Measurements from ENCODE around the gene FASTK.
A peak's percentile ranks its signal among the peaks of the same experiment; 100 is the strongest.
"Not testable (repeated sequence)": the region's sequence is repeated elsewhere in the genome, so short reads cannot be mapped to it uniquely, and the experiment has no call there.

FASTK gene

GRCh38 chr7:151028948-151029501 lies 51.6 kb downstream of the FASTK start:
- H3K4me1 ChIP-seq (ENCODE audit: insufficient read depth, low read length, poor library complexity, severe bottlenecking) = peaks cover 9% of the 10 kb centered on the region
- H3K4me3 ChIP-seq (ENCODE audit: low read length, poor library complexity, severe bottlenecking) = peak overlapping the region; percentile 82
- no peaks in the 10 kb centered on the region for H3K27me3 ChIP-seq (ENCODE audit: insufficient read depth, low read length, poor library complexity, severe bottlenecking)
- H4K20me1 ChIP-seq (ENCODE audit: insufficient read depth, low read length, poor library complexity, severe bottlenecking) = no peaks in the 10 kb centered on the region
- no peaks in the 10 kb centered on the region for H3K36me3 ChIP-seq (ENCODE audit: insufficient read depth, low read length)
- peak overlapping the region; percentile 98 for H3K4me2 ChIP-seq (ENCODE audit: low read depth, low read length, poor library complexity, severe bottlenecking)
- no peaks in the 10 kb centered on the region for H3K9me2 ChIP-seq (replicated peaks; ENCODE audit: low read depth, low read length)
- no peaks in the 10 kb centered on the region for H3K9me3 ChIP-seq (ENCODE audit: insufficient read depth, low read depth, low read length)
- H3K79me2 ChIP-seq (ENCODE audit: insufficient read depth, low read length) = peaks cover 6% of the 10 kb centered on the region; the same call in 1 of the 2 replicates
- no peaks in the 10 kb centered on the region for H3F3A ChIP-seq (ENCODE audit: low read depth)
- H3K9ac ChIP-seq (ENCODE audit: low read depth, low read length, poor library complexity, severe bottlenecking) = peak overlapping the region; percentile 85
- H2AFZ ChIP-seq (ENCODE audit: low read length) = peak overlapping the region; percentile 94
- TF ChIP-seq EZH2phosphoT487 (IDR thresholded peaks at IDR 0.05; ENCODE audit: borderline replicate concordance) (no peak), CTCF (conservative IDR thresholded peaks at IDR 0.05; ENCODE audit: low read length) (no peak)

DNA sequence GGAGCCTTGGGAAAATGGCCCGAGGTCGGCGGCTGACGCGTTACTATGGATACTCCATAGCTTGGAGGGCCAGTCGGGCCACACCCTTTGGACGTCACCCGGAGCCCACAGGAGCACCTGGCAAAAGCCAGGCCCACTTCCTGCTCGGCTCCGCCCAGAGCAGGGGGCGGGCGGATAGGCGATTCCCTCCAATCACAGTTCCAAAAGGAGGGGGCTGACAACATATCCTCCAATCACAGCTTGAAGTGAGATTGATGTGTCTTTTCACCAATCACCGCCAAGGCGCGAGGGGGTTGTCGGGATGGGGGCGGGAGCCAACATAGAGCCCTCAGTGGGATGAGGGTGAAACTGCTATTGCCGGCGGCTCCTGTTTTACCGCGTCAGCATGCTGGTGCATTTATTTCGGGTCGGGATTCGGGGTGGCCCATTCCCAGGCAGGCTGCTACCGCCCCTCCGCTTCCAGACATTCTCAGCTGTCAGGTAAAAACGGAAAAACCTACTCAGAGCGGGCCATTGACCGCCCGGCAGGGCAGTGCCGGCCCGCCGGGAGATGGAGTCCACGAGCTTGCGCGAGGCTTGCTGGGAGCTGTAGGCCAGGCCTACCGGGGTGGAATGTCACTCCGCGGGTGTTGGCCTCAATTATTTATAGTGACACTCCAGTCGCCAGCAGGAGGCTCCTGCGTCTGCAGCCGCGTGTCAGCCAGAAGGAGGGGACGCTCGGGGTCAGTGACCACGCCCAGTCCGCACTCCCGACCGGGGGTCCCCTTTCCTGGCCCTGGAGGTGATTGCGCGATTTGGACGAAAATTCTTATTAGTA lies 52.3 kb downstream of the FASTK start, which contains the start of gene ABCB8:
TSS of gene ABCB8 (plus strand) at position 320 of the 817 bp plus-strand sequence. CDS start at position 386, 66 bp downstream.
- Histone ChIP-seq H3K4me3 (ENCODE audit: low read length, poor library complexity, severe bottlenecking) (peak within 1 kb of the TSS; percentile 82), H3K79me2 (ENCODE audit: insufficient read depth, low read length) (peaks cover 6% of the 10 kb centered on the region; the same call in 1 of the 2 replicates), H3K4me1 (ENCODE audit: insufficient read depth, low read length, poor library complexity, severe bottlenecking) (peaks cover 9% of the 10 kb centered on the region), H3K36me3 (ENCODE audit: insufficient read depth, low read length) (no peaks in the 10 kb centered on the region), H3K9me3 (ENCODE audit: insufficient read depth, low read depth, low read length) (no peaks in the 10 kb centered on the region), H3K27me3 (ENCODE audit: insufficient read depth, low read length, poor library complexity, severe bottlenecking) (no peaks in the 10 kb centered on the region), H2AFZ (ENCODE audit: low read length) (peak within 1 kb of the TSS; percentile 94), H4K20me1 (ENCODE audit: insufficient read depth, low read length, poor library complexity, severe bottlenecking) (no peaks in the 10 kb centered on the region), H3K4me2 (ENCODE audit: low read depth, low read length, poor library complexity, severe bottlenecking) (peak within 1 kb of the TSS; percentile 98), H3K9me2 (replicated peaks; ENCODE audit: low read depth, low read length) (no peaks in the 10 kb centered on the region), H3F3A (ENCODE audit: low read depth) (no peaks in the 10 kb centered on the region), H3K9ac (ENCODE audit: low read depth, low read length, poor library complexity, severe bottlenecking) (peak within 1 kb of the TSS; percentile 85)
- TF ChIP-seq CTCF (conservative IDR thresholded peaks at IDR 0.05; ENCODE audit: low read length) (peak; percentile 60), EZH2phosphoT487 (IDR thresholded peaks at IDR 0.05; ENCODE audit: borderline replicate concordance) (no peak)

- H3F3A ChIP-seq (ENCODE audit: low read depth); H3K79me2 ChIP-seq (ENCODE audit: insufficient read depth, low read length); H3K27me3 ChIP-seq (ENCODE audit: insufficient read depth, low read length, poor library complexity, severe bottlenecking); H3K9me2 ChIP-seq (replicated peaks; ENCODE audit: low read depth, low read length); H4K20me1 ChIP-seq (ENCODE audit: insufficient read depth, low read length, poor library complexity, severe bottlenecking); H3K9ac ChIP-seq (ENCODE audit: low read depth, low read length, poor library complexity, severe bottlenecking); H3K36me3 ChIP-seq (ENCODE audit: insufficient read depth, low read length); H3K9me3 ChIP-seq (ENCODE audit: insufficient read depth, low read depth, low read length); H3K4me1 ChIP-seq (ENCODE audit: insufficient read depth, low read length, poor library complexity, severe bottlenecking): not testable (repeated sequence)
- Histone ChIP-seq H3K4me2 (ENCODE audit: low read depth, low read length, poor library complexity, severe bottlenecking) (peak overlapping the region; percentile 71), H2AFZ (ENCODE audit: low read length) (peak overlapping the region; percentile 80), H3K4me3 (ENCODE audit: low read length, poor library complexity, severe bottlenecking) (peak overlapping the region; percentile 82)
Measured at GRCh38 chr7:151027728-151028130, 52.9 kb downstream of the FASTK start.

GRCh38 chr7:151026771-151027727 lies 53.6 kb downstream of the FASTK start:
- not testable (repeated sequence) for H3K9ac ChIP-seq (ENCODE audit: low read depth, low read length, poor library complexity, severe bottlenecking); H3K79me2 ChIP-seq (ENCODE audit: insufficient read depth, low read length); H3K9me2 ChIP-seq (replicated peaks; ENCODE audit: low read depth, low read length); H3K4me1 ChIP-seq (ENCODE audit: insufficient read depth, low read length, poor library complexity, severe bottlenecking); H3K36me3 ChIP-seq (ENCODE audit: insufficient read depth, low read length); H3K9me3 ChIP-seq (ENCODE audit: insufficient read depth, low read depth, low read length); H4K20me1 ChIP-seq (ENCODE audit: insufficient read depth, low read length, poor library complexity, severe bottlenecking); H3F3A ChIP-seq (ENCODE audit: low read depth); H3K27me3 ChIP-seq (ENCODE audit: insufficient read depth, low read length, poor library complexity, severe bottlenecking)
- peak overlapping the region; percentile 82 for H3K4me3 ChIP-seq (ENCODE audit: low read length, poor library complexity, severe bottlenecking)
- H3K4me2 ChIP-seq (ENCODE audit: low read depth, low read length, poor library complexity, severe bottlenecking) = peak overlapping the region; percentile 71
- peak overlapping the region; percentile 80; the same call in 1 of the 2 replicates for H2AFZ ChIP-seq (ENCODE audit: low read length)

All from Loucy (cell line).